HEK293 (cell line): Measurements from ENCODE around the gene HMGB2.
A peak's percentile ranks its signal among the peaks of the same experiment; 100 is the strongest.

ENCODE experiments used
- BCL11A ChIP-seq: fragments of 450-650 bp; formaldehyde crosslinking; IDR thresholded peaks from 2 replicates; pipeline ENCODE4 v1.5.1; 2016; ENCODE audit warnings: low read depth, missing biosample characterization, missing genetic modification characterization
- CTCF ChIP-seq: fragments of 450-650 bp; formaldehyde crosslinking; IDR thresholded peaks from 2 replicates; pipeline ENCODE4 v1.5.1; 2016; ENCODE audit warnings: missing biosample characterization, missing genetic modification characterization
- GLIS2 ChIP-seq: fragments of 450-650 bp; formaldehyde crosslinking; IDR thresholded peaks from 2 replicates; pipeline ENCODE4 v1.5.1; 2016; ENCODE audit warnings: missing biosample characterization, missing genetic modification characterization
- HOXA7 ChIP-seq: sonication (generic); formaldehyde crosslinking; IDR thresholded peaks from 2 replicates; pipeline ENCODE4 v1.8.1; 2022; ENCODE audit warnings: missing genetic modification reagents, borderline replicate concordance
- PRDM1 ChIP-seq: fragments of 450-650 bp; formaldehyde crosslinking; IDR thresholded peaks from 2 replicates; pipeline ENCODE4; 2016; ENCODE audit warnings: missing biosample characterization, missing genetic modification characterization
- PRDM4 ChIP-seq: fragments of 450-650 bp; formaldehyde crosslinking; IDR thresholded peaks from 2 replicates; pipeline ENCODE4 v1.5.1; 2017; ENCODE audit warnings: missing biosample characterization, missing genetic modification characterization
- SP3 ChIP-seq: fragments of 450-650 bp; formaldehyde crosslinking; IDR thresholded peaks from 2 replicates; pipeline ENCODE4 v1.5.1; 2016; ENCODE audit warnings: missing biosample characterization, missing genetic modification characterization
- TCF7L2 ChIP-seq: IDR thresholded peaks from 2 replicates; pipeline ENCODE4 v1.6.1; 2011; ENCODE audit warnings: low read depth, mild to moderate bottlenecking, inconsistent platforms, low read length, moderate library complexity, borderline replicate concordance
- ZFHX2 ChIP-seq: fragments of 450-650 bp; formaldehyde crosslinking; conservative IDR thresholded peaks from 2 replicates; pipeline ENCODE4 v1.5.1; 2016; ENCODE audit warnings: missing biosample characterization, missing genetic modification characterization
- ZFP37 ChIP-seq: fragments of 450-650 bp; formaldehyde crosslinking; IDR thresholded peaks from 2 replicates; pipeline ENCODE4 v1.5.1; 2016; ENCODE audit warnings: missing biosample characterization, missing genetic modification characterization
- ZNF112 ChIP-seq: fragments of 450-650 bp; formaldehyde crosslinking; IDR thresholded peaks from 2 replicates; pipeline ENCODE4 v1.5.0; 2017; ENCODE audit warnings: missing biosample characterization, missing genetic modification characterization
- ZNF132 ChIP-seq: fragments of 450-650 bp; formaldehyde crosslinking; IDR thresholded peaks from 2 replicates; pipeline ENCODE4 v1.5.1; 2017; ENCODE audit warnings: missing biosample characterization, missing genetic modification characterization, borderline replicate concordance
- ZNF138 ChIP-seq: fragments of 450-650 bp; formaldehyde crosslinking; IDR thresholded peaks from 2 replicates; pipeline ENCODE4 v1.5.1; 2016; ENCODE audit warnings: missing biosample characterization, missing genetic modification characterization, borderline replicate concordance
- ZNF18 ChIP-seq: fragments of 450-650 bp; formaldehyde crosslinking; IDR thresholded peaks from 2 replicates; pipeline ENCODE4 v1.5.1; 2016; ENCODE audit warnings: missing biosample characterization, missing genetic modification characterization
- ZNF2 ChIP-seq: fragments of 450-650 bp; formaldehyde crosslinking; IDR thresholded peaks from 2 replicates; pipeline ENCODE4 v1.5.1; 2016; ENCODE audit warnings: missing biosample characterization, missing genetic modification characterization
- ZNF221 ChIP-seq: fragments of 450-650 bp; formaldehyde crosslinking; IDR thresholded peaks from 2 replicates; pipeline ENCODE4 v1.5.1; 2017; ENCODE audit warnings: missing biosample characterization, missing genetic modification characterization, borderline replicate concordance
- ZNF248 ChIP-seq: fragments of 450-650 bp; formaldehyde crosslinking; IDR thresholded peaks from 2 replicates; pipeline ENCODE4 v1.5.1; 2017; ENCODE audit warnings: missing biosample characterization, missing genetic modification characterization
- ZNF274 ChIP-seq, 2 experiments: fragments of 200-500 bp in 1 of 2; fragments of 450-650 bp in 1 of 2; sonication (Bioruptor generic) in 1 of 2; formaldehyde crosslinking in 1 of 2; IDR thresholded peaks; 2 replicates each; pipeline versions ENCODE4 v1.5.1 to v1.6.1; 2014 to 2016; ENCODE audit warnings: borderline replicate concordance in 1 of 2, inconsistent platforms in 1 of 2, low read length in 1 of 2, missing biosample characterization in 1 of 2, missing genetic modification characterization in 1 of 2
- ZNF302 ChIP-seq: fragments of 450-650 bp; formaldehyde crosslinking; IDR thresholded peaks from 2 replicates; pipeline ENCODE4 v1.5.1; 2016; ENCODE audit warnings: missing biosample characterization, missing genetic modification characterization, low read depth
- ZNF366 ChIP-seq: fragments of 450-650 bp; formaldehyde crosslinking; conservative IDR thresholded peaks from 2 replicates; pipeline ENCODE4 v1.5.1; 2016; ENCODE audit warnings: missing biosample characterization, missing genetic modification characterization
- ZNF449 ChIP-seq: fragments of 450-650 bp; formaldehyde crosslinking; IDR thresholded peaks from 2 replicates; pipeline ENCODE4 v1.5.1; 2017; ENCODE audit warnings: missing biosample characterization, mild to moderate bottlenecking, missing genetic modification characterization, moderate library complexity
- ZNF548 ChIP-seq: fragments of 450-650 bp; formaldehyde crosslinking; IDR thresholded peaks from 2 replicates; pipeline ENCODE4 v1.5.1; 2016; ENCODE audit warnings: missing biosample characterization, missing genetic modification characterization
- ZNF555 ChIP-seq: fragments of 450-650 bp; formaldehyde crosslinking; conservative IDR thresholded peaks from 2 replicates; pipeline ENCODE4 v1.5.1; 2017; ENCODE audit warnings: missing biosample characterization, mild to moderate bottlenecking, missing genetic modification characterization, inconsistent platforms
- ZNF561 ChIP-seq: fragments of 450-650 bp; IDR thresholded peaks from 2 replicates; pipeline ENCODE4 v1.5.1; 2018; ENCODE audit warnings: missing biosample characterization, missing genetic modification characterization, borderline replicate concordance
- ZNF639 ChIP-seq: fragments of 450-650 bp; formaldehyde crosslinking; IDR thresholded peaks from 2 replicates; pipeline ENCODE4 v1.5.1; 2016; ENCODE audit warnings: missing biosample characterization, missing genetic modification characterization
- ZNF785 ChIP-seq: fragments of 450-650 bp; formaldehyde crosslinking; IDR thresholded peaks from 2 replicates; pipeline ENCODE4 v1.5.1; 2016; ENCODE audit warnings: missing biosample characterization, missing genetic modification characterization
- ZNF843 ChIP-seq: fragments of 450-650 bp; formaldehyde crosslinking; IDR thresholded peaks from 2 replicates; pipeline ENCODE4 v1.5.1; 2016; ENCODE audit warnings: missing biosample characterization, missing genetic modification characterization
- ZSCAN23 ChIP-seq: fragments of 450-650 bp; formaldehyde crosslinking; IDR thresholded peaks from 2 replicates; pipeline ENCODE4 v1.5.1; 2016; ENCODE audit warnings: missing biosample characterization, missing genetic modification characterization
- ZSCAN5A ChIP-seq: fragments of 450-650 bp; formaldehyde crosslinking; IDR thresholded peaks from 2 replicates; pipeline ENCODE4 v1.5.1; 2016; ENCODE audit warnings: missing biosample characterization, missing genetic modification characterization

The HMGB2 gene

GRCh38 chr4:173334085-173334890 lies at the start of gene HMGB2 (continued):
- TF ChIP-seq BCL11A (0 out of 2 replicates have a peak, but pooled peaks have one; percentile 20), SP3 (peak; percentile 91), ZNF548 (tag by site-specific recombination) (no peak), ZNF138 (tag by site-specific recombination) (no peak), ZNF366 (no peak), HOXA7 (no peak), TCF7L2 (no peak), ZNF561 (tag by site-specific recombination) (no peak), ZNF274 (IDR thresholded peaks at IDR 0.05; ENCODE audit: low read length) (no peak), ZNF274 (tag by site-specific recombination; IDR thresholded peaks at IDR 0.05; ENCODE audit: borderline replicate concordance) (no peak), ZNF221 (tag by site-specific recombination) (no peak), ZNF449 (peak; percentile 15; the same call in 1 of the 2 replicates), GLIS2 (tag by site-specific recombination) (no peak), ZFHX2 (tag by site-specific recombination) (no peak), ZNF302 (tag by site-specific recombination) (no peak), ZNF639 (no peak), PRDM1 (no peak), PRDM4 (tag by site-specific recombination) (no peak), ZNF132 (tag by site-specific recombination) (no peak), ZNF555 (no peak), CTCF (tag by site-specific recombination) (no peak), ZNF112 (tag by site-specific recombination) (no peak), ZNF843 (tag by site-specific recombination) (0 out of 2 replicates have a peak, but pooled peaks have one; percentile 11), ZFP37 (tag by site-specific recombination) (peak; percentile 57; the same call in 1 of the 2 replicates), ZNF248 (tag by site-specific recombination) (no peak), ZNF18 (tag by site-specific recombination) (no peak; the same call in 1 of the 2 replicates), ZNF785 (tag by site-specific recombination) (no peak), ZSCAN23 (tag by site-specific recombination) (no peak), ZSCAN5A (tag by site-specific recombination) (no peak), ZNF2 (tag by site-specific recombination) (no peak)
